ENCODE data around the gene DEPDC5.

- TF ChIP-seq CTCF (IDR thresholded peaks at IDR 0.05) (no peak), POLR2A (IDR thresholded peaks at IDR 0.05) (no peak)
Measured at GRCh38 chr22:31742115-31742514, 11.7 kb upstream of the DEPDC5 start.
